ENCODE data around the gene CHRNB2.

The CHRNB2 gene

GRCh38 chr1:154568157-154568815 is 708 bp downstream of the CHRNB2 start:
- TF ChIP-seq, protein P1, sequence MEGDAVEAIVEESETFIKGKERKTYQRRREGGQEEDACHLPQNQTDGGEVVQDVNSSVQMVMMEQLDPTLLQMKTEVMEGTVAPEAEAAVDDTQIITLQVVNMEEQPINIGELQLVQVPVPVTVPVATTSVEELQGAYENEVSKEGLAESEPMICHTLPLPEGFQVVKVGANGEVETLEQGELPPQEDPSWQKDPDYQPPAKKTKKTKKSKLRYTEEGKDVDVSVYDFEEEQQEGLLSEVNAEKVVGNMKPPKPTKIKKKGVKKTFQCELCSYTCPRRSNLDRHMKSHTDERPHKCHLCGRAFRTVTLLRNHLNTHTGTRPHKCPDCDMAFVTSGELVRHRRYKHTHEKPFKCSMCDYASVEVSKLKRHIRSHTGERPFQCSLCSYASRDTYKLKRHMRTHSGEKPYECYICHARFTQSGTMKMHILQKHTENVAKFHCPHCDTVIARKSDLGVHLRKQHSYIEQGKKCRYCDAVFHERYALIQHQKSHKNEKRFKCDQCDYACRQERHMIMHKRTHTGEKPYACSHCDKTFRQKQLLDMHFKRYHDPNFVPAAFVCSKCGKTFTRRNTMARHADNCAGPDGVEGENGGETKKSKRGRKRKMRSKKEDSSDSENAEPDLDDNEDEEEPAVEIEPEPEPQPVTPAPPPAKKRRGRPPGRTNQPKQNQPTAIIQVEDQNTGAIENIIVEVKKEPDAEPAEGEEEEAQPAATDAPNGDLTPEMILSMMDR (IDR thresholded peaks at IDR 0.05; ENCODE audit: low read depth, low read length): no peak
- H3K4me3 ChIP-seq (ENCODE audit: low read depth, low read length): no peak overlapping the region

DNA sequence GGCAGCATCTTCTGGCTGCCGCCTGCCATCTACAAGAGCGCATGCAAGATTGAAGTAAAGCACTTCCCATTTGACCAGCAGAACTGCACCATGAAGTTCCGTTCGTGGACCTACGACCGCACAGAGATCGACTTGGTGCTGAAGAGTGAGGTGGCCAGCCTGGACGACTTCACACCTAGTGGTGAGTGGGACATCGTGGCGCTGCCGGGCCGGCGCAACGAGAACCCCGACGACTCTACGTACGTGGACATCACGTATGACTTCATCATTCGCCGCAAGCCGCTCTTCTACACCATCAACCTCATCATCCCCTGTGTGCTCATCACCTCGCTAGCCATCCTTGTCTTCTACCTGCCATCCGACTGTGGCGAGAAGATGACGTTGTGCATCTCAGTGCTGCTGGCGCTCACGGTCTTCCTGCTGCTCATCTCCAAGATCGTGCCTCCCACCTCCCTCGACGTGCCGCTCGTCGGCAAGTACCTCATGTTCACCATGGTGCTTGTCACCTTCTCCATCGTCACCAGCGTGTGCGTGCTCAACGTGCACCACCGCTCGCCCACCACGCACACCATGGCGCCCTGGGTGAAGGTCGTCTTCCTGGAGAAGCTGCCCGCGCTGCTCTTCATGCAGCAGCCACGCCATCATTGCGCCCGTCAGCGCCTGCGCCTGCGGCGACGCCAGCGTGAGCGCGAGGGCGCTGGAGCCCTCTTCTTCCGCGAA is 3.8 kb downstream of the CHRNB2 start:
- TF ChIP-seq, protein P1 (IDR thresholded peaks at IDR 0.05; ENCODE audit: low read depth, low read length): no peak

GRCh38 chr1:154571964-154572288 is 4.3 kb downstream of the CHRNB2 start:
- no peak overlapping the region for H3K4me3 ChIP-seq (ENCODE audit: low read depth, low read length)
- TF ChIP-seq, protein P1 (IDR thresholded peaks at IDR 0.05; ENCODE audit: low read depth, low read length): no peak

More for the DNA sequence above, 3.8 kb downstream of the CHRNB2 start:
- H3K4me3 ChIP-seq (ENCODE audit: low read depth, low read length): no peak overlapping the region

- no peak overlapping the region for H3K4me3 ChIP-seq (ENCODE audit: low read depth, low read length)
- TF ChIP-seq, protein P1 (IDR thresholded peaks at IDR 0.05; ENCODE audit: low read depth, low read length): no peak
Measured at GRCh38 chr1:154572468-154573167, 5.0 kb downstream of the CHRNB2 start.

GRCh38 chr1:154573168-154573510 is 5.6 kb downstream of the CHRNB2 start:
- H3K4me3 ChIP-seq (ENCODE audit: low read depth, low read length): no peak overlapping the region
- TF ChIP-seq, protein P1 (IDR thresholded peaks at IDR 0.05; ENCODE audit: low read depth, low read length): no peak

GRCh38 chr1:154574716-154575115 is 7.1 kb downstream of the CHRNB2 start:
- TF ChIP-seq, protein P1 (IDR thresholded peaks at IDR 0.05; ENCODE audit: low read depth, low read length): no peak
- H3K4me3 ChIP-seq (ENCODE audit: low read depth, low read length): no peak overlapping the region

All from WI38 (cell line).